ENCODE data around the gene ITGA11.

Gene ITGA11

GRCh38 chr15:68318931-68319909 lies 112.7 kb downstream of the ITGA11 start:
- no peak for DNase-seq

- DNase-seq = no peak
Observed at GRCh38 chr15:68318008-68318835, 113.7 kb downstream of the ITGA11 start.

GRCh38 chr15:68317281-68318007 lies 114.5 kb downstream of the ITGA11 start:
- DNase-seq = no peak

GRCh38 chr15:68316061-68316804 lies 115.7 kb downstream of the ITGA11 start:
- no peak for DNase-seq

GRCh38 chr15:68315495-68316031 lies 116.4 kb downstream of the ITGA11 start:
- no peak for DNase-seq

GRCh38 chr15:68315035-68315434 lies 116.9 kb downstream of the ITGA11 start:
- no peak for DNase-seq

- no peak for DNase-seq
Observed at GRCh38 chr15:68314563-68314962, 117.4 kb downstream of the ITGA11 start.

GRCh38 chr15:68313501-68314410 lies 118.2 kb downstream of the ITGA11 start:
- DNase-seq = no peak

- DNase-seq = no peak
Observed at GRCh38 chr15:68312701-68313204, 119.2 kb downstream of the ITGA11 start.

- no peak for DNase-seq
Observed at GRCh38 chr15:68311859-68312557, 120.0 kb downstream of the ITGA11 start.

- no peak for DNase-seq
Observed at GRCh38 chr15:68311464-68311835, 120.5 kb downstream of the ITGA11 start.

- DNase-seq = no peak
Observed at GRCh38 chr15:68310804-68311463, 121.0 kb downstream of the ITGA11 start.

GRCh38 chr15:68310178-68310803 lies 121.7 kb downstream of the ITGA11 start:
- DNase-seq = no peak

- no peak for DNase-seq
Observed at GRCh38 chr15:68309024-68309423, 122.9 kb downstream of the ITGA11 start.

GRCh38 chr15:68307131-68307928 lies 124.6 kb downstream of the ITGA11 start:
- no peak for DNase-seq

GRCh38 chr15:68305420-68305871 lies 126.5 kb downstream of the ITGA11 start:
- no peak for DNase-seq

GRCh38 chr15:68304589-68305337 lies 127.2 kb downstream of the ITGA11 start:
- DNase-seq = no peak
